GM18873 (cell line): ENCODE data around the gene MAPK4.
"Not testable (repeated sequence)": the region's sequence is repeated elsewhere in the genome, so short reads cannot be mapped to it uniquely, and the experiment has no call there.

Experiments
- ATAC-seq: cut with Tn5 transposase; IDR thresholded peaks from one replicate; pipeline ENCODE4 v1.9.1; 2021; ENCODE audit warnings: mild to moderate bottlenecking, moderate library complexity, moderate number of reproducible peaks; ENCODE audit not compliant: unreplicated experiment, low FRiP score

Gene MAPK4

GRCh38 chr18:50559752-50560680 is at the start of gene MAPK4:
Gene MAPK4 (plus strand): TSS chr18:50560087. CDS start chr18:50663959, 103,872 bp downstream.
- no peak for ATAC-seq

- ATAC-seq, result not testable (repeated sequence)
These were observed 42.6 kb upstream of the MAPK4 start for GRCh38 chr18:50517277-50517676.

- no peak for ATAC-seq
These were observed 40.9 kb upstream of the MAPK4 start for GRCh38 chr18:50518787-50519546.

GRCh38 chr18:50523165-50523564 is 36.7 kb upstream of the MAPK4 start:
- no peak for ATAC-seq

GRCh38 chr18:50527636-50528307 is 32.1 kb upstream of the MAPK4 start:
- no peak for ATAC-seq

- ATAC-seq, result no peak
These were observed 31.1 kb upstream of the MAPK4 start for GRCh38 chr18:50528806-50529205.

- not testable (repeated sequence) for ATAC-seq
These were observed 26.1 kb upstream of the MAPK4 start for GRCh38 chr18:50533822-50534221.

GRCh38 chr18:50544476-50544875 is 15.4 kb upstream of the MAPK4 start:
- ATAC-seq, result not testable (repeated sequence)

- ATAC-seq, result no peak
These were observed 14.0 kb upstream of the MAPK4 start for GRCh38 chr18:50545936-50546335.

GRCh38 chr18:50548160-50548559 is 11.7 kb upstream of the MAPK4 start:
- no peak for ATAC-seq

GRCh38 chr18:50551651-50552050 is 8.2 kb upstream of the MAPK4 start:
- not testable (repeated sequence) for ATAC-seq

- no peak for ATAC-seq
These were observed 1.7 kb upstream of the MAPK4 start for GRCh38 chr18:50558157-50558556.

GRCh38 chr18:50558948-50559751 is 737 bp upstream of the MAPK4 start:
- no peak for ATAC-seq

GRCh38 chr18:50560681-50561629 is 1.1 kb downstream of the MAPK4 start:
- ATAC-seq, result no peak

- not testable (repeated sequence) for ATAC-seq
These were observed 2.4 kb downstream of the MAPK4 start for GRCh38 chr18:50562258-50562657.

- no peak for ATAC-seq
These were observed 2.8 kb downstream of the MAPK4 start for GRCh38 chr18:50562686-50563085.

GRCh38 chr18:50563376-50563775 is 3.5 kb downstream of the MAPK4 start:
- no peak for ATAC-seq

GRCh38 chr18:50569930-50570329 is 10.0 kb downstream of the MAPK4 start:
- ATAC-seq, result no peak

- ATAC-seq, result no peak
These were observed 11.7 kb downstream of the MAPK4 start for GRCh38 chr18:50571606-50572005.
